Measurements from ENCODE around the gene AQP5.

DNA sequence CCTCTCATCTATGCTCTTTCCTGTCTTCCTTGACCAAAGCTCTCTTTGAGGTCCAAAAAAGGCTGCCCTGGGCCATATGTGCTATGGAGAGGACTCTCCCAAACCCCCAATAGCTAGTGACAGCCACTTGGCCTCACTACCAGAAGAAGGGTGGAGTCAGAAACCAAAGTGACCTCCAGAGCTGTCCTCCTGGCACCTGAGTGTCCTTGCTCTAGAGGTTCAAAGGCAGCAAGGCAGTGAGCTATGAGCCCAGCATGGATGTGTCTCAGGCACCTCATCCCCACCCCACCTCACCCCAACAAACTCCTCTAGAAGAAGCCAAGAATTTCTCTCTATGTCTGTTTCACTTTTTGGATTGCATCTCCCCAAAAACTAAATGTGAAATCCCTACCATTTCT is 4.1 kb upstream of the AQP5 start:
- TF ChIP-seq EZH2phosphoT487 (IDR thresholded peaks at IDR 0.05; ENCODE audit: borderline replicate concordance, low read depth, low read length) = no peak
- TF ChIP-seq CTCF (conservative IDR thresholded peaks at IDR 0.05; ENCODE audit: low read length) = no peak
